HG03060 (cell line): ENCODE results near the gene FIBCD1.

Source experiments
- ATAC-seq: cut with Tn5 transposase; IDR thresholded peaks from one replicate; pipeline ENCODE4 v1.9.1; 2021; ENCODE audit warnings: low read depth, moderate number of reproducible peaks; ENCODE audit not compliant: unreplicated experiment

Gene FIBCD1

DNA sequence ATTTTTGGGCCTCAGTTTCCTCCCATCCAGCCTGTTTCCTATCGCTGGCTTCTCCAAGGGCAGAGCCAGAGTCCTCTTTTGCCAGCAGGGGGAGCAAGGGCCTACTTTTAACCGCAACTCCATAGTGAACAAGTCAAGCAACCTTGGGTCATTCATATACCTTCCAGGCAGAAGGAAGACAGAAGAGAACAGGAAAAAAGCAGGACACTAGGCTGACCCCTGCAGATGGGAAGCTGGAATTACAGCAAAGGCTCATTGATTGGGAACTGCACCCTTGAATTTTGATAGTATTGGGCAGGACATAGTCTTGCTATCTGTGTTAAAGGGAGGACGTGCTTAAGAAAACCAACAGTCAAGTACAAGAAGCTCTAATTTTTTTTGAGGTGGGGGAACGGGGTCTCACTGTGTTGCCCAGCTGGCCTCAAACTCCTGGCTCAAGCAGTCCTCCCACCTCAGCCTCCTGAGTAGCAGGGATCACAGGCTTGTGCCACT lies 72.5 kb downstream of the FIBCD1 start:
- no peak for ATAC-seq

DNA sequence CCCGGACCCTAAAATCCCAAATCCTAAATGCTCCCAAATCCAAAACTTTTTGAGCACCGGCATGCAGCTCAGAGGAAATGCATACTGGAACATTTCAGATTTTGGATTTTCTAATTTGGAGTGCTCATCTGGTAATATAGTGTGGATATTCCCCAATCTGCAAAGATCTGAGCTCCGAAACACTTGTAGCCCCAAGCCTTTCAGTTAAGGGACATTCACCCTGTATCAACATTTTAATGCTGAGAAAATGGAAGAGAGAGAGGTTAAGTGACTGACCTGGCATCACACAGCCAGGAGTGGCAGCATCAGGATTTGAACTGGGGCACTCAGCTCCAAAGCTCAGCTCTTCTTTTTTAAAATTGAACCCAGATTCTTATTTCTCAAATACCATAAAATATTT lies 73.1 kb downstream of the FIBCD1 start:
- ATAC-seq = no peak

DNA sequence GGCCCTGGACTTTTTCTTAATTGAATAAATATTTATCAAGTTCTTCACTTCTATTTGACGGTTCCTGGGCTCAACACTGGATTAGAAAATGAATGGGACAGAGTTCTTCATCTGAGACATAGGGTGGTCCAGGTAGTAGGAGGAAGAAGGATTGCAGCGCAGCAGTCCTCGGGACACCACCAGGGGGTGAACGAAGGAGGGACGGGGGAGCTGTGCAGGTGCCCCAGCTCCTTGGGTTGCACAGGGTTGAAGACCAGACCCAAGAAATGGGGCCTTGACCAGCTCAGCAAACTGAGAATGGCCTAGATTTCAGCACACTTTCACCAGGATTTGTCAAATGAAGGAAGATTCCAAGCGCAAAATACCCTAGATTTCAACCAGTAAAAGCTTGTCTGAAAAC lies 74.5 kb downstream of the FIBCD1 start:
- ATAC-seq = no peak

DNA sequence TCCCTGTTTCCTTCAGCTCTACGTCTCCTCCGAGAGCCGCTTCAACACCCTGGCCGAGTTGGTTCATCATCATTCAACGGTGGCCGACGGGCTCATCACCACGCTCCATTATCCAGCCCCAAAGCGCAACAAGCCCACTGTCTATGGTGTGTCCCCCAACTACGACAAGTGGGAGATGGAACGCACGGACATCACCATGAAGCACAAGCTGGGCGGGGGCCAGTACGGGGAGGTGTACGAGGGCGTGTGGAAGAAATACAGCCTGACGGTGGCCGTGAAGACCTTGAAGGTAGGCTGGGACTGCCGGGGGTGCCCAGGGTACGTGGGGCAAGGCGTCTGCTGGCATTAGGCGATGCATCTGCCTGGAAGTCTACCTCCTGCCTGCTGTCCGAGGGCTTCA lies 76.3 kb downstream of the FIBCD1 start:
- no peak for ATAC-seq

DNA sequence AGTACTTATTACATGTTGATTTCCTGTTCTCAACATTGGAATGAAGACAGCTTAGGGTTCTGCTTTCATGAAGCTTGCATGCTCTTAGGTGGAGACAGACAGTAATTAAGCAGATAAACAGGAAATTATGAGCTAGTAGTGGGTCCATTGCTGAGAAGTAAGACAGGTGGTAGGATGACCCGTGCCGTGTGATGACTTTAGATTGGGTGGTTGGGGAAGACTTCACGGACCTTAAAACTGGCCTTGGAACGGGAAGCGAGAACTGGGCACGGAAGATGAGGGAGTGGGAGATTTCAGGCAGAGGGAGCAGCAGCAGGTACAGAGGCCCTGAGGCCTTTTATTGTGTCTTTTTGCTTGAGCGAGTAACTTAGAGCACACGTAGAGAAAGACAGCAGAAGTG lies 76.8 kb downstream of the FIBCD1 start:
- ATAC-seq = no peak

DNA sequence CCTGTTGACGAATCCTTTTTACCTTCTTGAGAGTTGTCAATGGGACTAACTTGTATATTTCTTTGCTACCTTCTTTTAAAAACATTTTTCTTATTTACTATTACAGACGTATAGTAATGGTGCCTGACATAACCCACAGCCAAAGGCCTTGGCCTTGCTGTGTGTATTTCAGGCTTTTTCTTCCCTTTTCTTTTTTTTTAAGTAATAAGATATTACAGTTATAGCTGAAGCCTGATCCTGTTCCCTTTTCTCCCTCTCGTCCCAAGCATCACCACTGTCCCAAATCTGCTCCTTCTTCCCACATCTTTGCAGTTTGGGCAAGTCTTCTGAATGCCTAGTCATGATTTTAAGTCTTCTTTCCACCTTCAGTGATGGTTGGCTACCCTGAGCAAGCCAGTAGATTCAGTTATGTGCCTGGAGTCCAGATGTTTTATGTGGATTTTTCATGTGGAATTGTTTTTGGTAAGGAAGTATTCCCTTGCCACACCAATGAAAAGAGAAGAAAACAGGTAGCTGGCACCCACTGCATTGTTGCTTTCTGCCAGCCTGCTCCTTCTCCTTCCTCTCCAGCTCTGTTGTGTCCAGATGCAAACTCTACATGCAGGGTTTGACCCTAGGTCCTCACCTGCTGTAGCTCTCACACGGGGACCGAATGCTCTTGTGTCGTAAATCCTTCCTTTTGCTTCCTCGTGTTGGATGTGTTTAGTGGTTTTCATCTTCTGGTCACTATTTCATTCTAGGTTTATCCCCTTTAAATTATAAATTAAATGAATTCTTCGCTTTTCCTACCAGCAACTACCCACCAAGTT lies 77.5 kb downstream of the FIBCD1 start:
- no peak for ATAC-seq

DNA sequence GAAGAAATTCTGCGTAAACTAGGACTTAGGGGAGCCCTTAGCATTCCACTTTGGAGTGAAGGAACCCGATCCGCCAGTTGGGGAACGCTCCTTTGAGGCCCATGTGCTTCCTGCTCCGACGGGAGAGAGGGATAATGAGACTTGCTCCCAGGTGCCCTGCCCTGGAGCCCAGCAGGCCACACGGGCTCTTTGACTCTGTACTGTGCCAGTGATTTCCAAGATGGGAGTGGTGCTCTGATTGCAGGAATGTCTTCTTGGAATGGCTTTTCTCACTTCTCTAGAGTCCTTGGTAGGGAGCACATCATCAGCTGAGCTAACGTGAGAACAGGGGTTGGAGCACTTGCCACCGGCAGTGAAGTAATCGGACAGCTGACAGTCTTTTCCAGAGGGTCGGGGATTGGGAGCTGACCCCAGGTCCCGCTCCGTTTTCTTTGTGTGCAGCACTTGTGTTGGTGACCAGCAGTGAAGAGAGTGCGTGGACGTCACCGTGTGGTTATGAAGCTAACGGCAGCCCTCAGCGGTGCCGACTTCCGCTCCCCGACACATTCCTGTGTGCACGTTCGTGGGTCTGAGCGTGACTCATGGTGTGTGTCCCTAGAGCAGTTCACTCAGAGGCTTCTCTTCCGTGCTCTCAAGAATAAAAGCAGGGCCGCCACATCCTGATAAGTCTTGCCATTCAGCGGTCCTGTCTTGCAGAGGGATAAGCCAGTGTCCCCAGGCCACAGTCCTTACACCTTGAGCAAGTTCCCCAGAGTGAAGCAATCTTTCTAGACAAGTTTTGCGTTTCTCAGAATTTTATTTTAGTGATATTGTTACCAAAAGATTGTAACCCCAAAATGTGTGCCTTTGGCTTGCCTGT lies 78.4 kb downstream of the FIBCD1 start:
- no peak for ATAC-seq

DNA sequence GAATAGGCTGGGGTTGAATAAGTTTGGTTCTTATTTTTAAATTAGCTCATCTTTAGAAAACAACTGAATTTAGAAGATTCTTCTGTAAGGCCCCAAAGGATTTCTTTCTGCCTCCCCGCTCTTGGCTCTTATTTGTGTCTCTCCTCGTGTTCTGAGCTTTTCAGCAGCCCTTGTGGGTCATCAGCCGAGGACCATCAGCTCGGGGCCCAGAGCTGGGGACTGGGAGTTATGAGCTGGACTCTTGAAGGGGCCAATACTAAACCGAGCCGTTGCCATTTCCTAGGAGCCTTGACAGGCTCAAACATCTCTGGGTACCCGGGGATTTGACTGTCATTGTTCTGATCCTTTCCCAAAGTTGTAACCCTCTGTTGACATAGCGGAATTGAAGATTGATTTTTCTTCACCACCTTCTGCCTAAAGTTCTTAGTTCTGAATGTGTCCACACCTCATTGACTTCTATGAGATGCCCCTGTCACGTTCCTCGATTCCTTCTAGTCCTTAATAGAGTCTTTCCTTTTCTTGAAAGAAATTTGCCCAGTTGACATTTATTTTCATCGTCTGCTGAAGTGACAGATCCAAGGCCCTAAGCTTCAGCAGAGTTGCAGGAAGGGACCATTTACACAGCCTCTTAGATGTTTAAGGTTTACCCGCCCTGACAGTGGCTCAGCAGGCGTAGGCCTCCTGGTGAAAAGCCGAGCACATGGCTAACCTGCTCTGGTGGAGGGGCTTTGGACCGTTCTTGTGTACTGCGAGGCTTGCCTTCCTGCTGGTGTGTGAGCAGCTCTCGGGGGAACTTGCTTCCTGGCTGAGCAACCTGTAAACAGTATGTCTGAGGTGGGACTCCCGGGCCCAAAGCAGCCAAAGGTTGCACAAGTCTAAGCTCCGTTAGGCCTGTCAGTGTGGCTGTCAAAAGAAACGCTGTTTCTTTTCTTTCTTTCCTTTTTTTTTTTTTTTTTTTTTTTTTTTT lies 80.0 kb downstream of the FIBCD1 start:
- ATAC-seq = no peak

DNA sequence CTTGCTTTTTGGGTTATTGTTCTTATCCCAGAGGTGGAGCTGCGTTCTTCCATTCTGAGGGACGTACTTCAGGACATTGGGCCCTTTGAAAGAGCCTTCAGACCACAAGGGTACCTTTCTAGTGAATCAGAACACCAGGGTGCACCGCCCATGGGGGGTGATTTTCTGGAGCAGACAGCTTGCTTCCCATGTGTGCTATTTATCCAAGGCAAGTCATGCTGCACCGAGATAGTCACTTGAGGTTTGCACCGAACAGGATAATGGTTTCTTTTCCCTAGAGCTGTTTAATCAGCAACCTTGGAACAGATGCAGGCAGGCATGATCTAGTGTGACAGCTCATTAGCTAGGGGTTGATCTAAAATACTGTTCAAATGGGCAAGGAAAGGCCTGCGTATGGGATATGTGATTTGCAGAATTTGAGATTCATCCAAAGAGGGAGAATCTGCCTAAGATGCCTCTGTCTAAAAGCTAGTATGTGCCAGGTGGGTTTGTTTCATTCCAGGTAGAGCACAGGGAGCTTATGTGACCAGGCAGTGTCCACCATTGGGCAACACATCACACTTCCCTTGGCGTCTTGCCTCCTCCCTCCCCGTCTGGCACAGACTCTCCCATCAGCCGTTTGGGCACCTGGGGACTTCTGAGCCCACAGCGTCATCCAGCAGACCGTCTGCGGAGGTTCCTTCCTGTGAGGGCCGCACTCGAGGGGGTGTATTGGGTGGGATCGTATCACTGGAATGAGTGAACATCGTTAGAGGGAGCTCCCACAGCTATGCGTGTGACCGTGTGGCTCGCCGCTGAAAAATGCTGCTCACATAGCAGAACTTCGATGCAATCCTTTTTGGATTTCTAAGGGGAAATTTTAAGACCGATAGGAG lies 80.9 kb downstream of the FIBCD1 start:
- ATAC-seq = no peak

DNA sequence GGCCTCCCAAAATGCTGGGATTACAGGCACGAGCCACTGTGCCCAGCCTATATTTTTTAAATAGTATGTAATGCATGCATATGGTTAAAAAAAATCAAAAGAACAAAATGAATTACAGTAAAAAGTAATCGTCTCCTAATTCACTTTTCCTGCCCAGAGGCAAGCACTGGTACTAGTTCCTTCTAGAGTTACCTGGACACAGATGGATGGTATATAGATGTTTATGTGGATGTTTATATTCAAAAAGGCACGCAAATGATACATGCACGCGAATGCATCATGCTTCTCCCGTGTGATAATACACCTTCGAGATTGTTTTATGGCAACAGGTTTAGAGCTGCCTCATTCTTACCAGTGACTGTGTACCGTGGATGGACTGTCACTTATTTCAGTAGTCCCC lies 82.6 kb downstream of the FIBCD1 start:
- no peak for ATAC-seq

DNA sequence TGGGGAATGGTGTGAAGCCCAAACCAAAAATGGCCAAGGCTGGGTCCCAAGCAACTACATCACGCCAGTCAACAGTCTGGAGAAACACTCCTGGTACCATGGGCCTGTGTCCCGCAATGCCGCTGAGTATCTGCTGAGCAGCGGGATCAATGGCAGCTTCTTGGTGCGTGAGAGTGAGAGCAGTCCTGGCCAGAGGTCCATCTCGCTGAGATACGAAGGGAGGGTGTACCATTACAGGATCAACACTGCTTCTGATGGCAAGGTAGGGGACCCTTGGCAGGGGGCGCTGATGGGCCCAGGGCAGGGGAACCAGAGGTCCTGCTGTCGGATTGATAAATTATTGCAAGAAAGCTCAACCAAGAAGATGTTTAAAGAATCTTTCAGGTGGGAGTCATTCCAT lies 84.2 kb downstream of the FIBCD1 start:
- ATAC-seq = no peak

DNA sequence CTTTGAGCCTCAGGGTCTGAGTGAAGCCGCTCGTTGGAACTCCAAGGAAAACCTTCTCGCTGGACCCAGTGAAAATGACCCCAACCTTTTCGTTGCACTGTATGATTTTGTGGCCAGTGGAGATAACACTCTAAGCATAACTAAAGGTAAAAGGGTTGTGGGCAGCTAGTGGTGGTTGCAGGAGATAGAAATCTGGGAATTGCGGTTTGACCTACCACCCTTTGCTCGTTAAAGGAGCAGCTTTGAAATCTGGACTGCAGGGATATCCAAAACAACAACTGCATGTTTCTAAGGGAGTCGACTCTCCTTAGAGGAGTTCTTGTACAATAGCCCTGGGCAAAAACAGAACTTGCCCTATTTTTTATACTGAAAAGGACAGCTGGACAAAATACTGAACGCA lies 85.0 kb downstream of the FIBCD1 start:
- ATAC-seq = no peak

DNA sequence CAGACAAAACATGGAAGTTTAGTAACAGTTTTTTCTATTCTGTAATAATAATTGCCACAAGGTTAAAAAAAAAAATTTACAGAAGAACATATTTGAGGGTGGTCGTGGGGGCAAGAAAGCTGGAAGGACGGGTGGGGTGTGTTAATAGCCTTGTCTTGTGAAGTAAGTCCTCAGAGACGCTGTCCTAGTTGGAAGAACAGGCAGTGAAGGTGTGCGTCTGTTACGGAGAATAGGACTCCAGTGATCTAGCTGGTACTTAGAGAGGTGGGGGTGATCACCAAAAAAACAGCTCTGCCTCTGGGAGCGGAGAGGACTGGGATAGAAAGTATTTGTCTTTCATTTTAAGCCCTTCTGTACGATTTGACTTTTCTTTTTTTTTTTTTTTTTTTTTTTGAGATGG lies 86.2 kb downstream of the FIBCD1 start:
- no peak for ATAC-seq
